K562 (cell line): ENCODE results near the gene CCDC33. TPM values are rescaled to one million over a fixed set of nuclear protein-coding genes. Genes with fewer than 3 reads are reported as not detected.

Experiments used
- ATAC-seq: fragments of 200-7000 bp; cut with Tn5 transposase; 3 replicates; pipeline ENCODE4 v1.9.1; 2020; ENCODE audit warnings: moderate library complexity
- BruUV-seq: library from RNA; stranded (reverse); fragments of 400-500 nt; replicated peaks from 2 replicates; lab custom pipeline; 2021; lab: Mats Ljungman, UMichigan
- CTCF ChIA-PET: fragments of 300-600 bp; formaldehyde crosslinking; extraction: SDS; loops from one replicate; lab custom pipeline; 2021; ENCODE audit warnings: low intra/inter-chr PET ratio; lab: Yijun Ruan, JAX
- POLR2A ChIA-PET: fragments of 300-600, 350-650 bp; sonication (Branson Sonifier 250); formaldehyde crosslinking; extraction: SDS; loops from one replicate; lab custom pipeline; 2021; ENCODE audit warnings: antibody characterized with exemption, inconsistent platforms; lab: Yijun Ruan, JAX
- DNase-seq, 4 experiments: peaks; one replicate each; pipeline versions ENCODE4 v3.0.0 to v3.0.0-alpha.2; 2011 to 2018; ENCODE audit warnings: low spot score in 3 of 4, mixed read lengths in 3 of 4; ENCODE audit errors: extremely low read depth in 1 of 4
- FAIRE-seq: peaks from 2 replicates; lab custom pipeline; 2011; peaks lifted over from hg19 to GRCh38; lab: Jason Lieb, UNC
- H2AFZ ChIP-seq: 2 replicates; pipeline ENCODE4 v1.6.0; 2011; ENCODE audit warnings: low read depth, low read length, control low read depth, inconsistent platforms
- H3K27ac ChIP-seq: fragments of 200-600 bp; 3 replicates; pipeline ENCODE4 v1.8.0; 2011; ENCODE audit warnings: low read depth, mild to moderate bottlenecking, control low read depth, inconsistent platforms, low read length, moderate library complexity, mixed read lengths; ENCODE audit errors: extremely low read depth
- H3K27me3 ChIP-seq, 2 experiments: fragments of 300-600 bp in 1 of 2; 2 replicates in 1 of 2; 3 replicates in 1 of 2; pipeline versions ENCODE4 v1.6.0 to v1.8.0; 2011; ENCODE audit warnings: inconsistent platforms in 2 of 2, low read length in 2 of 2, mild to moderate bottlenecking in 1 of 2, mixed read lengths in 1 of 2, moderate library complexity in 1 of 2; ENCODE audit not compliant: control insufficient read depth in 2 of 2, insufficient read depth in 2 of 2
- H3K36me3 ChIP-seq: fragments of 300-600 bp; 3 replicates; pipeline ENCODE4 v1.8.0; 2011; ENCODE audit warnings: mild to moderate bottlenecking, low read length, inconsistent platforms; ENCODE audit not compliant: control insufficient read depth, insufficient read depth
- H3K4me1 ChIP-seq, 2 experiments: fragments of 200-600 bp in 1 of 2; replicated peaks in 1 of 2; 2 replicates in 1 of 2; 3 replicates in 1 of 2; pipeline versions ENCODE4 v1.5.1 to v1.8.0; 2011; ENCODE audit warnings: inconsistent platforms in 2 of 2, low read length in 2 of 2, mild to moderate bottlenecking in 1 of 2, mixed read lengths in 1 of 2, moderate library complexity in 1 of 2; ENCODE audit not compliant: control insufficient read depth in 2 of 2, insufficient read depth in 2 of 2
- H3K4me2 ChIP-seq: 2 replicates; pipeline ENCODE4 v1.6.1; 2011; ENCODE audit warnings: low read length, control low read depth, inconsistent platforms, mixed read lengths; ENCODE audit not compliant: insufficient read depth
- H3K4me3 ChIP-seq: fragments of 200-600 bp; sonication (generic), shearing (Covaris generic); 2 replicates; pipeline ENCODE4 v1.5.1; 2016; ENCODE audit warnings: control low read depth, inconsistent platforms
- H3K79me2 ChIP-seq: fragments of 200-600 bp; 3 replicates; pipeline ENCODE4 v1.8.0; 2011; ENCODE audit warnings: low read length, inconsistent platforms; ENCODE audit not compliant: control insufficient read depth, insufficient read depth
- H3K9ac ChIP-seq, 2 experiments: 2 replicates each; pipeline versions ENCODE4 v1.6.0 to v1.6.1; 2011; ENCODE audit warnings: low read depth in 2 of 2, low read length in 2 of 2, control low read depth in 1 of 2, inconsistent platforms in 1 of 2, mild to moderate bottlenecking in 1 of 2, mixed read lengths in 1 of 2; ENCODE audit not compliant: insufficient read depth in 1 of 2
- H3K9me1 ChIP-seq: one replicate; pipeline ENCODE4 v1.6.0; 2011; ENCODE audit warnings: inconsistent platforms, mild to moderate bottlenecking, low read length, moderate library complexity; ENCODE audit not compliant: control insufficient read depth, insufficient read depth
- H3K9me3 ChIP-seq: replicated peaks from 2 replicates; pipeline ENCODE4 v1.5.1; 2011; ENCODE audit warnings: low read depth, low read length, inconsistent platforms; ENCODE audit not compliant: control insufficient read depth, insufficient read depth
- H4K20me1 ChIP-seq: replicated peaks from 2 replicates; pipeline ENCODE4 v1.6.1; 2011; ENCODE audit warnings: low read length, inconsistent platforms, mixed read lengths; ENCODE audit not compliant: control insufficient read depth, insufficient read depth
- BACH1 ChIP-seq: fragments of 200-800 bp; sonication (Bioruptor generic); IDR thresholded peaks from 2 replicates; pipeline ENCODE4 v1.6.1; 2016; ENCODE audit warnings: missing genetic modification characterization, missing compliant biosample characterization
- HDAC1 ChIP-seq, 2 experiments: fragments of 450-650 bp; IDR thresholded peaks; 2 replicates each; pipeline ENCODE4 v1.6.1; 2016 to 2017; ENCODE audit warnings: inconsistent platforms in 1 of 2, mild to moderate bottlenecking in 1 of 2, moderate library complexity in 1 of 2
- HMG20A ChIP-seq: fragments of 450-650 bp; formaldehyde crosslinking; conservative IDR thresholded peaks from 2 replicates; pipeline ENCODE4 v1.4.0; 2020; ENCODE audit warnings: mild to moderate bottlenecking, mixed read lengths
- HOXB6 ChIP-seq: fragments of 250-450 bp; sonication (Bioruptor Pico); IDR thresholded peaks from 2 replicates; pipeline ENCODE4 v1.5.1; 2022; ENCODE audit warnings: mild to moderate bottlenecking, borderline replicate concordance
- HSF4 ChIP-seq: fragments of 250-450 bp; sonication (Bioruptor Pico); IDR thresholded peaks from 2 replicates; pipeline ENCODE4 v2.1.2; 2022; ENCODE audit warnings: mild to moderate bottlenecking, moderate library complexity, borderline replicate concordance
- MIER1 ChIP-seq: fragments of 450-650 bp; IDR thresholded peaks from 2 replicates; pipeline ENCODE4 v1.6.1; 2016; ENCODE audit warnings: antibody characterized with exemption, mild to moderate bottlenecking, low read depth
- NCOA1 ChIP-seq: fragments of 450-650 bp; IDR thresholded peaks from 2 replicates; pipeline ENCODE4 v1.6.1; 2016; ENCODE audit warnings: low read depth
- NFATC3 ChIP-seq: fragments of 450-650 bp; IDR thresholded peaks from 2 replicates; pipeline ENCODE4 v1.6.1; 2017; ENCODE audit warnings: mild to moderate bottlenecking
- SMC3 ChIP-seq: conservative IDR thresholded peaks from 2 replicates; pipeline ENCODE4 v1.6.1; 2011; ENCODE audit warnings: low read depth, low read length, improper control_type of control experiment; ENCODE audit not compliant: insufficient read depth
- SP2 ChIP-seq: IDR thresholded peaks from 2 replicates; pipeline ENCODE4 v1.6.1; 2011; ENCODE audit warnings: mild to moderate bottlenecking, low read depth, low read length, moderate library complexity; ENCODE audit not compliant: poor library complexity, severe bottlenecking; ENCODE audit errors: extremely low read depth
- SRF ChIP-seq, 2 experiments: fragments of 250-450, 450-650 bp in 1 of 2; sonication (Bioruptor Pico) in 1 of 2; sonication (generic) in 1 of 2; formaldehyde crosslinking; IDR thresholded peaks; 2 replicates each; pipeline versions ENCODE4 v1.5.0 to v1.5.1; 2020 to 2022; ENCODE audit warnings: mild to moderate bottlenecking in 1 of 2, missing genetic modification reagents in 1 of 2
- TCFL5 ChIP-seq: fragments of 250-450 bp; sonication (Bioruptor Pico); conservative IDR thresholded peaks from 2 replicates; pipeline ENCODE4 v1.6.1; 2021; ENCODE audit warnings: mild to moderate bottlenecking, moderate library complexity, matching md5 sums
- U2AF1 ChIP-seq: fragments of 200-400 bp; formaldehyde crosslinking; optimal IDR thresholded peaks from 2 replicates; pipeline ENCODE3; 2017; ENCODE audit warnings: mild to moderate bottlenecking, low read depth, low read length, moderate library complexity
- ZC3H4 ChIP-seq: sonication (generic); formaldehyde crosslinking; IDR thresholded peaks from 2 replicates; pipeline ENCODE4 v1.9.0; 2021; ENCODE audit warnings: missing genetic modification reagents, borderline replicate concordance
- ZNF436 ChIP-seq: fragments of 250-450, 450-650 bp; sonication (Bioruptor Pico); formaldehyde crosslinking; IDR thresholded peaks from 2 replicates; pipeline ENCODE4 v1.7.0; 2020; ENCODE audit warnings: mild to moderate bottlenecking
- ZNF696 ChIP-seq: fragments of 250-450 bp; sonication (Bioruptor Pico); conservative IDR thresholded peaks from 2 replicates; pipeline ENCODE4 v1.4.0; 2020; ENCODE audit warnings: mild to moderate bottlenecking, moderate library complexity
- ZNF785 ChIP-seq: fragments of 250-450 bp; sonication (Bioruptor Pico); IDR thresholded peaks from 2 replicates; pipeline ENCODE4 v1.4.0; 2020; ENCODE audit warnings: mild to moderate bottlenecking
- ZNF79 ChIP-seq: fragments of 250-450 bp; sonication (Bioruptor Pico); IDR thresholded peaks from 2 replicates; pipeline ENCODE4 v1.4.0; 2020; ENCODE audit warnings: low read depth, mild to moderate bottlenecking, moderate library complexity
- WGBS: fragments of 100-300 bp; shearing (Covaris generic); methylation state at CpG from one replicate; pipeline ENCODE4 v1.1.6; 2016; ENCODE audit warnings: low coverage, mixed read lengths; ENCODE audit not compliant: insufficient coverage; ENCODE audit errors: missing lambda C conversion rate; 5-methylcytosine and 5-hydroxymethylcytosine counted together
- in situ Hi-C: fragments of 300-500 bp; cut with MboI; formaldehyde crosslinking; loops from 4 replicates; pipeline ENCODE4 v1.15.0; 2018; ENCODE audit warnings: inconsistent platforms, mixed read lengths
- intact Hi-C: fragments of 100-400 bp; cut with micrococcal nuclease; formaldehyde crosslinking; loops from 2 replicates; pipeline ENCODE4 v1.14.2; 2022
- polyA plus RNA-seq, 8 experiments: library from polyadenylated mRNA; depleted of rRNA in 4 of 8; stranded (reverse) in 5 of 8; unstranded in 3 of 8; fragments of >200 nt; fragmentation: Nextera tagmentation in 2 of 8; fragmentation: Illumina TruSeq in 1 of 8; extraction: Ambion mirVana in 2 of 8; extraction: Trizol in 1 of 8; gene quantifications; 2 replicates each; pipeline versions ENCODE4 v1.2.1 to v1.2.3, GENCODE V29; 2011 to 2014; ENCODE audit warnings: inconsistent platforms in 1 of 8, missing spikeins in 1 of 8
- total RNA-seq, 7 experiments: library from RNA; depleted of rRNA in 6 of 7; stranded (reverse); fragments of >200 nt in 6 of 7; fragmentation: Illumina TruSeq in 2 of 7; extraction: Trizol in 2 of 7; gene quantifications; 2 replicates each; pipeline versions ENCODE4 v1.2.1 to v1.2.3, GENCODE V29; 2011 to 2021; ENCODE audit warnings: low replicate concordance in 1 of 7
- TF ChIP-seq, protein P1 (sequence below): fragments of 250-450 bp; sonication (Bioruptor Pico); IDR thresholded peaks from 2 replicates; pipeline ENCODE4 v1.4.0; 2020; ENCODE audit warnings: mild to moderate bottlenecking, moderate library complexity

Gene CCDC33
- total and polyA plus RNA-seq, 9 of the 15 experiments (the other 6 are each of a cell fraction or from before 2014, with no cell fraction given) = 0.08 to 1.1 (median 0.15) TPM; not detected in 4

DNA sequence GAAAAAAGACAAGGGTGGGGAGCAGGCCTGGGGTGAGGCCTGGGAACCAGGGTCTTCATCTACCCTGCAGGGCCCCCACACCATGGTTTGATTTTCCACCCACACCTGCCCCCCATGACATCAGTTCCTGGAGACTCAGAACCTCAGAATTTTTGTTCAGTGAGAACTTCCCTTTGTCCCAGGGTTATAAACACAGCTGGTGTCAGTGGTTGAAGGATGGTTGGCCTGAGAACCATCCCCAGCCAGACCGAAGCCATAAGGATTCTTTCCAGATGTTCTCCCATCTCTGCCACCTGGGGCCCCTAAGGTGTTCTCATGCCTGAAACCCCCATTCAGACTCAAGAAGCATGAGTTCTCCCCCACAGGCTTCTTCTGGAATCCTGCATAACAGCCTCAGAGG is 16.6 kb downstream of the CCDC33 start:
- in situ Hi-C loops = no loop called here
- no peak for FAIRE-seq

More for the DNA sequence above, 16.6 kb downstream of the CCDC33 start:
- peaks cover 12% of the 10 kb centered on the region for H4K20me1 ChIP-seq
- ATAC-seq = no peak
- H3K9me3 ChIP-seq = no peaks in the 10 kb centered on the region
- DNase-seq = no peak
- H3K36me3 ChIP-seq = no peaks in the 10 kb centered on the region
- TF ChIP-seq SP2 (no peak), SMC3 (no peak), ZNF436 (no peak), U2AF1 (no peak), ZNF696 (CRISPR knock-in tag) (no peak), ZNF785 (no peak), ZNF79 (CRISPR knock-in tag) (no peak), NFATC3 (no peak), ZC3H4 (CRISPR knock-in tag) (no peak), NCOA1 (no peak), TCFL5 (CRISPR knock-in tag) (no peak), HMG20A (CRISPR knock-in tag) (no peak), HOXB6 (CRISPR knock-in tag) (no peak), SRF (CRISPR knock-in tag; IDR thresholded peaks at IDR 0.05) (no peak), MIER1 (no peak), HSF4 (CRISPR knock-in tag) (no peak), BACH1 (tag) (no peak), HDAC1 (IDR thresholded peaks at IDR 0.05) (no peak)
- TF ChIP-seq, protein P1, sequence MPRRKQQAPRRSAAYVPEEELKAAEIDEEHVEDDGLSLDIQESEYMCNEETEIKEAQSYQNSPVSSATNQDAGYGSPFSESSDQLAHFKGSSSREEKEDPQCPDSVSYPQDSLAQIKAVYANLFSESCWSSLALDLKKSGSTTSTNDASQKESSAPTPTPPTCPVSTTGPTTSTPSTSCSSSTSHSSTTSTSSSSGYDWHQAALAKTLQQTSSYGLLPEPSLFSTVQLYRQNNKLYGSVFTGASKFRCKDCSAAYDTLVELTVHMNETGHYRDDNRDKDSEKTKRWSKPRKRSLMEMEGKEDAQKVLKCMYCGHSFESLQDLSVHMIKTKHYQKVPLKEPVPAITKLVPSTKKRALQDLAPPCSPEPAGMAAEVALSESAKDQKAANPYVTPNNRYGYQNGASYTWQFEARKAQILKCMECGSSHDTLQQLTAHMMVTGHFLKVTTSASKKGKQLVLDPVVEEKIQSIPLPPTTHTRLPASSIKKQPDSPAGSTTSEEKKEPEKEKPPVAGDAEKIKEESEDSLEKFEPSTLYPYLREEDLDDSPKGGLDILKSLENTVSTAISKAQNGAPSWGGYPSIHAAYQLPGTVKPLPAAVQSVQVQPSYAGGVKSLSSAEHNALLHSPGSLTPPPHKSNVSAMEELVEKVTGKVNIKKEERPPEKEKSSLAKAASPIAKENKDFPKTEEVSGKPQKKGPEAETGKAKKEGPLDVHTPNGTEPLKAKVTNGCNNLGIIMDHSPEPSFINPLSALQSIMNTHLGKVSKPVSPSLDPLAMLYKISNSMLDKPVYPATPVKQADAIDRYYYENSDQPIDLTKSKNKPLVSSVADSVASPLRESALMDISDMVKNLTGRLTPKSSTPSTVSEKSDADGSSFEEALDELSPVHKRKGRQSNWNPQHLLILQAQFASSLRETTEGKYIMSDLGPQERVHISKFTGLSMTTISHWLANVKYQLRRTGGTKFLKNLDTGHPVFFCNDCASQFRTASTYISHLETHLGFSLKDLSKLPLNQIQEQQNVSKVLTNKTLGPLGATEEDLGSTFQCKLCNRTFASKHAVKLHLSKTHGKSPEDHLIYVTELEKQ (CRISPR knock-in tag) = no peak
- TF ChIP-seq, all 486 proteins: peak for 0
- POLR2A ChIA-PET = interaction anchor here (0.6 to 1.5 kb wide), 2 partner anchors 11 to 14 kb away, joined by 3 to 4 read pairs; no protein-coding TSS in a partner anchor
- Histone ChIP-seq H3K4me2 (no peak overlapping the region), H2AFZ (no peak overlapping the region), H3K27me3 (peaks cover 14 to 68% of the 10 kb centered on the region in 2 experiments; a peak in 3 of 5 replicates), H3K4me1 (no peaks in the 10 kb centered on the region), H3K27ac (no peak overlapping the region), H3K9me1 (no peaks in the 10 kb centered on the region), H3K4me3 (no peak overlapping the region), H3K79me2 (no peaks in the 10 kb centered on the region), H3K9ac (no peak overlapping the region)
- BruUV-seq = no TSS peak
- 0% methylated on average over 1 of the region's 1 CpG for WGBS
- CTCF ChIA-PET = no interaction called here
- intact Hi-C loops = no loop called here
